K562 (cell line): ENCODE data around the gene SHISAL1. TPM values are rescaled to one million over a fixed set of nuclear protein-coding genes. Genes with fewer than 3 reads are reported as not detected.

Experiments
- ATAC-seq: fragments of 200-7000 bp; cut with Tn5 transposase; 3 replicates; pipeline ENCODE4 v1.9.1; 2020; ENCODE audit warnings: moderate library complexity
- BruUV-seq: library from RNA; stranded (reverse); fragments of 400-500 nt; replicated peaks from 2 replicates; lab custom pipeline; 2021; lab: Mats Ljungman, UMichigan
- CTCF ChIA-PET: fragments of 300-600 bp; formaldehyde crosslinking; extraction: SDS; loops from one replicate; lab custom pipeline; 2021; ENCODE audit warnings: low intra/inter-chr PET ratio; lab: Yijun Ruan, JAX
- POLR2A ChIA-PET: fragments of 300-600, 350-650 bp; sonication (Branson Sonifier 250); formaldehyde crosslinking; extraction: SDS; loops from one replicate; lab custom pipeline; 2021; ENCODE audit warnings: antibody characterized with exemption, inconsistent platforms; lab: Yijun Ruan, JAX
- DNase-seq, 4 experiments: peaks; one replicate each; pipeline versions ENCODE4 v3.0.0 to v3.0.0-alpha.2; 2011 to 2018; ENCODE audit warnings: low spot score in 3 of 4, mixed read lengths in 3 of 4; ENCODE audit errors: extremely low read depth in 1 of 4
- FAIRE-seq: peaks from 2 replicates; lab custom pipeline; 2011; peaks lifted over from hg19 to GRCh38; lab: Jason Lieb, UNC
- H2AFZ ChIP-seq: 2 replicates; pipeline ENCODE4 v1.6.0; 2011; ENCODE audit warnings: low read depth, low read length, control low read depth, inconsistent platforms
- H3K27ac ChIP-seq: fragments of 200-600 bp; 3 replicates; pipeline ENCODE4 v1.8.0; 2011; ENCODE audit warnings: low read depth, mild to moderate bottlenecking, control low read depth, inconsistent platforms, low read length, moderate library complexity, mixed read lengths; ENCODE audit errors: extremely low read depth
- H3K27me3 ChIP-seq, 2 experiments: fragments of 300-600 bp in 1 of 2; 2 replicates in 1 of 2; 3 replicates in 1 of 2; pipeline versions ENCODE4 v1.6.0 to v1.8.0; 2011; ENCODE audit warnings: inconsistent platforms in 2 of 2, low read length in 2 of 2, mild to moderate bottlenecking in 1 of 2, mixed read lengths in 1 of 2, moderate library complexity in 1 of 2; ENCODE audit not compliant: control insufficient read depth in 2 of 2, insufficient read depth in 2 of 2
- H3K36me3 ChIP-seq: fragments of 300-600 bp; 3 replicates; pipeline ENCODE4 v1.8.0; 2011; ENCODE audit warnings: mild to moderate bottlenecking, low read length, inconsistent platforms; ENCODE audit not compliant: control insufficient read depth, insufficient read depth
- H3K4me1 ChIP-seq, 2 experiments: fragments of 200-600 bp in 1 of 2; replicated peaks in 1 of 2; 2 replicates in 1 of 2; 3 replicates in 1 of 2; pipeline versions ENCODE4 v1.5.1 to v1.8.0; 2011; ENCODE audit warnings: inconsistent platforms in 2 of 2, low read length in 2 of 2, mild to moderate bottlenecking in 1 of 2, mixed read lengths in 1 of 2, moderate library complexity in 1 of 2; ENCODE audit not compliant: control insufficient read depth in 2 of 2, insufficient read depth in 2 of 2
- H3K4me2 ChIP-seq: 2 replicates; pipeline ENCODE4 v1.6.1; 2011; ENCODE audit warnings: low read length, control low read depth, inconsistent platforms, mixed read lengths; ENCODE audit not compliant: insufficient read depth
- H3K4me3 ChIP-seq: fragments of 200-600 bp; sonication (generic), shearing (Covaris generic); 2 replicates; pipeline ENCODE4 v1.5.1; 2016; ENCODE audit warnings: control low read depth, inconsistent platforms
- H3K79me2 ChIP-seq: fragments of 200-600 bp; 3 replicates; pipeline ENCODE4 v1.8.0; 2011; ENCODE audit warnings: low read length, inconsistent platforms; ENCODE audit not compliant: control insufficient read depth, insufficient read depth
- H3K9ac ChIP-seq, 2 experiments: 2 replicates each; pipeline versions ENCODE4 v1.6.0 to v1.6.1; 2011; ENCODE audit warnings: low read depth in 2 of 2, low read length in 2 of 2, control low read depth in 1 of 2, inconsistent platforms in 1 of 2, mild to moderate bottlenecking in 1 of 2, mixed read lengths in 1 of 2; ENCODE audit not compliant: insufficient read depth in 1 of 2
- H3K9me1 ChIP-seq: one replicate; pipeline ENCODE4 v1.6.0; 2011; ENCODE audit warnings: inconsistent platforms, mild to moderate bottlenecking, low read length, moderate library complexity; ENCODE audit not compliant: control insufficient read depth, insufficient read depth
- H3K9me3 ChIP-seq: replicated peaks from 2 replicates; pipeline ENCODE4 v1.5.1; 2011; ENCODE audit warnings: low read depth, low read length, inconsistent platforms; ENCODE audit not compliant: control insufficient read depth, insufficient read depth
- H4K20me1 ChIP-seq: replicated peaks from 2 replicates; pipeline ENCODE4 v1.6.1; 2011; ENCODE audit warnings: low read length, inconsistent platforms, mixed read lengths; ENCODE audit not compliant: control insufficient read depth, insufficient read depth
- CREB3 ChIP-seq: fragments of 450-650 bp; conservative IDR thresholded peaks from 2 replicates; pipeline ENCODE4 v1.6.1; 2016; ENCODE audit warnings: missing genetic modification characterization, low read depth, mild to moderate bottlenecking, missing compliant biosample characterization, moderate library complexity
- IRF9 ChIP-seq: fragments of 450-650 bp; IDR thresholded peaks from 2 replicates; pipeline ENCODE4 v1.6.1; 2016; ENCODE audit warnings: missing biosample characterization, missing genetic modification characterization
- RFX5 ChIP-seq: IDR thresholded peaks from 2 replicates; pipeline ENCODE4 v1.6.1; 2011; ENCODE audit warnings: low read depth, mild to moderate bottlenecking, improper control_type of control experiment, low read length
- WGBS: fragments of 100-300 bp; shearing (Covaris generic); methylation state at CpG from one replicate; pipeline ENCODE4 v1.1.6; 2016; ENCODE audit warnings: low coverage, mixed read lengths; ENCODE audit not compliant: insufficient coverage; ENCODE audit errors: missing lambda C conversion rate; 5-methylcytosine and 5-hydroxymethylcytosine counted together
- in situ Hi-C: fragments of 300-500 bp; cut with MboI; formaldehyde crosslinking; loops from 4 replicates; pipeline ENCODE4 v1.15.0; 2018; ENCODE audit warnings: inconsistent platforms, mixed read lengths
- intact Hi-C: fragments of 100-400 bp; cut with micrococcal nuclease; formaldehyde crosslinking; loops from 2 replicates; pipeline ENCODE4 v1.14.2; 2022
- polyA plus RNA-seq, 8 experiments: library from polyadenylated mRNA; depleted of rRNA in 4 of 8; stranded (reverse) in 5 of 8; unstranded in 3 of 8; fragments of >200 nt; fragmentation: Nextera tagmentation in 2 of 8; fragmentation: Illumina TruSeq in 1 of 8; extraction: Ambion mirVana in 2 of 8; extraction: Trizol in 1 of 8; gene quantifications; 2 replicates each; pipeline versions ENCODE4 v1.2.1 to v1.2.3, GENCODE V29; 2011 to 2014; ENCODE audit warnings: inconsistent platforms in 1 of 8, missing spikeins in 1 of 8
- total RNA-seq, 7 experiments: library from RNA; depleted of rRNA in 6 of 7; stranded (reverse); fragments of >200 nt in 6 of 7; fragmentation: Illumina TruSeq in 2 of 7; extraction: Trizol in 2 of 7; gene quantifications; 2 replicates each; pipeline versions ENCODE4 v1.2.1 to v1.2.3, GENCODE V29; 2011 to 2021; ENCODE audit warnings: low replicate concordance in 1 of 7

SHISAL1 gene
- total and polyA plus RNA-seq, 9 of the 15 experiments (the other 6 are each of a cell fraction or from before 2014, with no cell fraction given) = not detected

- POLR2A ChIA-PET = no interaction called here
- WGBS = 0% methylated on average over 6 of the region's 10 CpGs
- H3K27ac ChIP-seq = no peak overlapping the region
- no peak for FAIRE-seq
- no peaks in the 10 kb centered on the region for H3K4me1 ChIP-seq
- no peaks in the 10 kb centered on the region; a peak in 1 of 5 replicates for H3K27me3 ChIP-seq
- no peaks in the 10 kb centered on the region for H3K79me2 ChIP-seq
- intact Hi-C loops = no loop called here
- H3K36me3 ChIP-seq = no peaks in the 10 kb centered on the region
- no peaks in the 10 kb centered on the region for H3K9me3 ChIP-seq
- no TSS peak for BruUV-seq
- H3K9me1 ChIP-seq = no peaks in the 10 kb centered on the region
- no peak overlapping the region for H3K9ac ChIP-seq
- in situ Hi-C loops = no loop called here
- no peak overlapping the region for H3K4me2 ChIP-seq
- H4K20me1 ChIP-seq = no peaks in the 10 kb centered on the region
- H3K4me3 ChIP-seq = no peak overlapping the region
- CTCF ChIA-PET = no interaction called here
- TF ChIP-seq RFX5 = no peak
- TF ChIP-seq IRF9 = no peak
- TF ChIP-seq CREB3 (tag) = no peak
- ATAC-seq = no peak
- no peak overlapping the region for H2AFZ ChIP-seq
- DNase-seq = no peak
Measured at GRCh38 chr22:44248926-44249325, 63.8 kb downstream of the SHISAL1 start.
